ENCODE results near the gene ALDH2.
A peak's percentile ranks its signal among the peaks of the same experiment; 100 is the strongest.

The ALDH2 gene

DNA sequence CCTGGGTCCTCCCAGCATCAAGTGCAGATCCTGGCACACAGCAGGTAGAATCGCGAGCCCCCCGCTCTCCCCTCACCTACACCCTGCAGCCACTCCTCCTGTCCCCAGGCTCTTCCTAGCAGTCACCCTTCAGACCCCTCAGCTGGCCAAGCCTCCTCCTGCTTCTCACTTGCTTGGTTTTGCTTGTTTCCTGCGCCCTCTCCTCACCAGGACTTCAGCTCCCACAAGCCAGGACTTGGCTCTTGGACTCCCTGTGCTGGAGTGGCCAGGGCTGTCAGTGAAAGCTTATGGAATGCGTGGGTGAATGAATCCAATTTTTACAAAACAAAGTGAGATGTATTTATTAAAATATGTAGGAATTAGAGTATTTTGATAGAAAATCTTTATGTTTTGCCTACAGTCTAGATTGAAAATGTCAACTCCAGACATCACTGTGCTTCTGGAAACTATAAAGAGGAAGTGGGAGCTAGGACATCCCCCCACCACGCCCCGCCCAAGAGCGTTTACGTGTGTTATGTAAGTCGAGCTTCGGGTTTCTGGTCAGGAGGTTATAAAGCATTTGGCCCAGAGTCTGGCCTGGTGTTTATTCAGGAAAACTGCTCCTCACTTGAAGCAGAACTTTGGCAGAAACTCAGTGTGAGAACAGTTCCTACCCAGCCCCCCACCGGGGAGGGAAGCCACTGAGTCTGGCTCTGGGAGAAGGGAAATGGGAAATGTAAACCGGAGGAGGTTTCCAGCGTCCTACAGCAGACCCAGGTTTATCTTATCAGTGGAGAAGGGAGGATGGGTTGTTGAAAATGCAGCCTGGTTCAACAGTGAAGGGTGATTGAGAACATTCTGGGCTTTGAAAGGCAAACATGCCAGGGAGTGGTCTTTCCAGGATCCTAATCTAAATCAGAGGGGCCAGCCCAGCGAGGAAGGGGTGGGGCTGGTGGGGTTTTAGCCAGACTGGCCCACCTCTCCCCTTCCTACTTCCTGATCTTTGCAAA, 8.8 kb downstream of the ALDH2 start:
- Histone ChIP-seq H3K4me3 (ENCODE audit: low read length) (no peak overlapping the region), H3K4me1 (ENCODE audit: insufficient read depth, low read length) (peaks cover 14% of the 10 kb centered on the region; the same call in 1 of the 2 replicates), H3K9me3 (ENCODE audit: insufficient read depth, low read depth, low read length) (no peaks in the 10 kb centered on the region), H3K9ac (ENCODE audit: low read depth, low read length) (no peak overlapping the region), H3K36me3 (ENCODE audit: insufficient read depth, low read length) (no peaks in the 10 kb centered on the region), H3K27ac (ENCODE audit: low read depth, low read length) (peak overlapping the region; percentile 28; the same call in 1 of the 2 replicates), H3K27me3 (ENCODE audit: insufficient read depth, low read length) (no peaks in the 10 kb centered on the region)
- 92% methylated on average over 14 of the region's 15 CpGs for WGBS

DNA sequence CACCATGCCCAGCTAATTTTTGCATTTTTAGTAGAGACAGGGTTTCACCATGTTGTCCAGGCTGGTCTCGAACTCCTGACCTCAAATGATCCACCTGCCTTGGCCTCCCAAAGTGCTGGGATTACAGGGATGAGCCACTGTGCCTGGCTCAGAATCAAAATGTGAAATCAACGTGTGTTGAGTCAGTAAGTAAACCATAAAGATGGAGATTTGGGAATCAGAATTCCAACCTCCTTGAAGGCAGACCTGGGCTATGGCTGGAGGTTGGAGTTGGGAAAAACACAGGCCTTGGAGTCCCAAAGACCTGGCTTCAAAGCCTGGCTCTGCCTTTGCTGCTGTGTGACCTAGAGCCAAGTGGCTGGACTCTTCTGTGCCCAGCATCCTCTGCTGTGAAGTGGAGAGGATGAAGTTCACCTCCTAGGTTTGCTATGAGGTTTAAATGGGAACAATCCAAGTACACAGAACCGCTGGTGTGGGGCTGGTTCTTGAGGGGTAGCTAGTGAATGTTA, 10.2 kb downstream of the ALDH2 start:
- Histone ChIP-seq H3K36me3 (ENCODE audit: insufficient read depth, low read length) (0 out of 2 replicates have a peak, but pooled peaks cover 6% of the 10 kb centered on the region), H3K4me3 (ENCODE audit: low read length) (no peak overlapping the region), H3K27ac (ENCODE audit: low read depth, low read length) (no peak overlapping the region), H3K9ac (ENCODE audit: low read depth, low read length) (no peak overlapping the region), H3K4me1 (ENCODE audit: insufficient read depth, low read length) (peaks cover 14% of the 10 kb centered on the region; the same call in 1 of the 2 replicates), H3K9me3 (ENCODE audit: insufficient read depth, low read depth, low read length) (no peaks in the 10 kb centered on the region), H3K27me3 (ENCODE audit: insufficient read depth, low read length) (no peaks in the 10 kb centered on the region)
- 94% methylated on average over 3 of the region's 3 CpGs for WGBS

DNA sequence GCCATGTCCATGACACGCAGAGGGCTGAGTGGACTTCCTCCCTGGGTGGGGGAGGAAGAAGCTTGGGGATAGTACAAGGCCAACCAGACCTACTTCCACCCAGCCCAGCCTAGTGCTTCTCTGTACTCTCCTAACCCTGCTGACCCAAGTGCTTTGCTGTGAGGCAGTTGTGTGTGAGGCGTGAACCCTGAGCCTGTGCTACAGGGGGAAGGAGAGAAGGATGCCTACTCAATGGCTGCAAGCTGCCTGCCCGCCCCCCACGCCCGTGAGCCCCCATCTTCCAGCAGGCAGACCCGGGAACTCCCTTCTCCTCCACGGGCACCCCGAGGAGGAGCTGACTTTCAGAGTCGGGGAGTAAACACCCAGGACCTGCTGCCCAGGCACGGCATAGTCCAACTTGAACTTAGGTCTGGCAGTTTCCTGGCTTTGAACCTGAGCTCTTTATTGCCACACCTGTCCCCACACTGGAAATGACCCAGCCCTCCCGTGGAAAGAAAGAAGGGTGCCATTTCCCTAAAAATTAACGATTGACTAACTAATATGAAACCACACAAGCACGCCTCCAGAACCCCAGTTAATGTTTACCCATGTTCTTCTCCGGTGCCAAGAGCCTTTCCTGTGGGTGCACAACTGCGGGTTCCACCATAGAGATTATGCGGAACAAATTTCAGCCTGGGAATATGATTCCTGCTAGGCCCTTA, 10.8 kb downstream of the ALDH2 start:
- peaks cover 14% of the 10 kb centered on the region; the same call in 1 of the 2 replicates for H3K4me1 ChIP-seq (ENCODE audit: insufficient read depth, low read length)
- no peak overlapping the region for H3K27ac ChIP-seq (ENCODE audit: low read depth, low read length)
- H3K9ac ChIP-seq (ENCODE audit: low read depth, low read length) = no peak overlapping the region
- no peaks in the 10 kb centered on the region for H3K27me3 ChIP-seq (ENCODE audit: insufficient read depth, low read length)
- WGBS = 95% methylated on average over 16 of the region's 16 CpGs
- H3K9me3 ChIP-seq (ENCODE audit: insufficient read depth, low read depth, low read length) = no peaks in the 10 kb centered on the region
- H3K4me3 ChIP-seq (ENCODE audit: low read length) = no peak overlapping the region
- H3K36me3 ChIP-seq (ENCODE audit: insufficient read depth, low read length) = 0 out of 2 replicates have a peak, but pooled peaks cover 6% of the 10 kb centered on the region

DNA sequence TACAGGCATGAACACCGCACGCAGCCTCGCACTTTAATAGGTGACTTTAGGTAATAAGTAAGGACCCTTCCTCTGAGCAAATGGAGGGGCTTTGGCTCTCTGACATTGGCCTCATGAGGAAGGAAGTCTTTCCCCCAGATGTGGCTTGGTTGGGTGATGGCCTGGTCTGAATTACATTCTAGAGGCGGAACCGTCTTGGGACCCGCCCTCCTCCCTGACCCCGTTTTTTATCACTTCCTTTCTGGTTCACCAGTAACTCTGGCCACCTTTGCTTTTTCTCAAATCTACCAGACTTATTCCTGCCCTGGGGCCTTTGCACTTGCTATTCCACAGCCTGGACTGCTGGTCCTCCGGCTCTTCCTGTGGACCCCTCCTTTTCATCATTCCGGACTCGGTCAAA, 13.4 kb downstream of the ALDH2 start:
- WGBS = 94% methylated on average over 10 of the region's 10 CpGs
- no peak overlapping the region for H3K27ac ChIP-seq (ENCODE audit: low read depth, low read length)
- H3K36me3 ChIP-seq (ENCODE audit: insufficient read depth, low read length) = peaks cover 25% of the 10 kb centered on the region; the same call in 1 of the 2 replicates
- peaks cover 7% of the 10 kb centered on the region; the same call in 1 of the 2 replicates for H3K4me1 ChIP-seq (ENCODE audit: insufficient read depth, low read length)
- H3K9me3 ChIP-seq (ENCODE audit: insufficient read depth, low read depth, low read length) = no peaks in the 10 kb centered on the region
- no peak overlapping the region for H3K4me3 ChIP-seq (ENCODE audit: low read length)
- H3K27me3 ChIP-seq (ENCODE audit: insufficient read depth, low read length) = no peaks in the 10 kb centered on the region
- no peak overlapping the region for H3K9ac ChIP-seq (ENCODE audit: low read depth, low read length)

DNA sequence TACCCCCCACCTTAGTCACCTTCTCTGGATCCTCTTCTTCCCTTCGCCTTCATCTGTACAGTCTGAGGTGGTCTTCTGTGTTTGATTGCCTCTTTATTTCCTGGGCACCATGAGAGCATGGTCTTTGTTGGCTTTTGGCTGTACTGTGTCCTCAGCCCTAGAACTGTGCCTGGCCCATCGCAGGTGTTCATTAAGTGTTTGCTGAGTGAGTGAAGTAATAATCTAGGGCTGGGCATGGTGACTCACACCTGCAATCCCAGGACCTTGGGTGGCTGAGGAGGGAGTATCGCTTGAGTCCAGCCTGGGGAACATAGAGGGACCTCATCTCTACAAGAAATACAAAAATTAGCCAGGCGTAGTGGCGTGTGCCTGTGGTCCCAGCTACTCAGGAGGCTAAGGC, 13.9 kb downstream of the ALDH2 start:
- peaks cover 30% of the 10 kb centered on the region for H3K36me3 ChIP-seq (ENCODE audit: insufficient read depth, low read length)
- no peak overlapping the region for H3K27ac ChIP-seq (ENCODE audit: low read depth, low read length)
- 95% methylated on average over 5 of the region's 5 CpGs for WGBS
- no peak overlapping the region for H3K9ac ChIP-seq (ENCODE audit: low read depth, low read length)
- no peak overlapping the region for H3K4me3 ChIP-seq (ENCODE audit: low read length)
- H3K9me3 ChIP-seq (ENCODE audit: insufficient read depth, low read depth, low read length) = no peaks in the 10 kb centered on the region
- 0 out of 2 replicates have a peak, but pooled peaks cover 2% of the 10 kb centered on the region for H3K4me1 ChIP-seq (ENCODE audit: insufficient read depth, low read length)
- H3K27me3 ChIP-seq (ENCODE audit: insufficient read depth, low read length) = no peaks in the 10 kb centered on the region

DNA sequence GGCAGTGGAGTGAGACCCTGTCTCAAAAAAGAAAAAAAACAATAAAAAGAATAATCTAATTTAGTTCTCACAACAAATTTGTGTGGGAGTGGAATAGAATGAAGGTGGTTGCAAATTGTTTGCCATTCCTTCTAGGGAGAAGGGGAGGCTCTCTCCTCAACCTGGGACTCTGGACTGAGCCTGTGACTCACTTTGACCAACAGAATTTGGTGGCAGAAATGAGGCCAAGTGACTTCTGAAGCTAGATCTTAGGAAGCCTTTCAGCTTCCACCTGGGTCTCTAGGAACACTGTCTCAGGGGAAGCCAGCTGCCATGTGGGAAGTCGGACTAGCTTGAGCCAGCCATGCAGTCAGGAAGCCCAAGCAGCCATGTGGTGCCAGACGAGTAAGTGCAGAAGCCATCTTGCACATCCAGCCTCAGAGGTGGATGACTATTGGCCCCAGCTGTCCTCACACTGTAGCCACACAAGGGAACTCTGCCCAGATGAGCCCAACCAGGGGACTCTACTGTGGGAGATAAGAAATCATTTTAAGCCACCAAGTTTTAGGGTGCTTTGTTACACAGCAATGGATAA, 14.4 kb downstream of the ALDH2 start:
- WGBS = 89% methylated on average over 2 of the region's 2 CpGs

DNA sequence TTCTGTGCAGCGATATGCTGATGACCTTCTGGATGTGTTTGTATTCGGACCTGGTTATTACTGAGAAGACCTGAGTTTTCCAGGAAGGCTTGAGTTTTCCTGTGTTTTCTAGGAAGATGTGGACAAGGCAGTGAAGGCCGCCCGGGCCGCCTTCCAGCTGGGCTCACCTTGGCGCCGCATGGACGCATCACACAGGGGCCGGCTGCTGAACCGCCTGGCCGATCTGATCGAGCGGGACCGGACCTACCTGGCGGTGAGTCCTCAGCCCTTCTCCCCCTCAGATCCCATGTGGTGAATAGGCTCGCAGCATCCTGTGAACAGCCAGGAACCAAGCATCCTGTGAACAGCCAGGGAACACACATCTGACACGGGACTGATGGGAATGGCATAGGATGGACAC, 16.3 kb downstream of the ALDH2 start:
- no peaks in the 10 kb centered on the region for H3K27me3 ChIP-seq (ENCODE audit: insufficient read depth, low read length)
- no peak overlapping the region for H3K4me3 ChIP-seq (ENCODE audit: low read length)
- H3K27ac ChIP-seq (ENCODE audit: low read depth, low read length) = no peak overlapping the region
- H3K36me3 ChIP-seq (ENCODE audit: insufficient read depth, low read length) = peaks cover 38% of the 10 kb centered on the region
- H3K9ac ChIP-seq (ENCODE audit: low read depth, low read length) = no peak overlapping the region
- H3K9me3 ChIP-seq (ENCODE audit: insufficient read depth, low read depth, low read length) = no peaks in the 10 kb centered on the region
- 97% methylated on average over 17 of the region's 17 CpGs for WGBS
- no peaks in the 10 kb centered on the region for H3K4me1 ChIP-seq (ENCODE audit: insufficient read depth, low read length)

More for the DNA sequence above, 14.4 kb downstream of the ALDH2 start:
- H3K27ac ChIP-seq (ENCODE audit: low read depth, low read length) = no peak overlapping the region
- no peaks in the 10 kb centered on the region for H3K4me1 ChIP-seq (ENCODE audit: insufficient read depth, low read length)
- no peaks in the 10 kb centered on the region for H3K27me3 ChIP-seq (ENCODE audit: insufficient read depth, low read length)
- H3K9ac ChIP-seq (ENCODE audit: low read depth, low read length) = no peak overlapping the region
- peaks cover 33% of the 10 kb centered on the region for H3K36me3 ChIP-seq (ENCODE audit: insufficient read depth, low read length)
- no peaks in the 10 kb centered on the region for H3K9me3 ChIP-seq (ENCODE audit: insufficient read depth, low read depth, low read length)
- H3K4me3 ChIP-seq (ENCODE audit: low read length) = no peak overlapping the region

DNA sequence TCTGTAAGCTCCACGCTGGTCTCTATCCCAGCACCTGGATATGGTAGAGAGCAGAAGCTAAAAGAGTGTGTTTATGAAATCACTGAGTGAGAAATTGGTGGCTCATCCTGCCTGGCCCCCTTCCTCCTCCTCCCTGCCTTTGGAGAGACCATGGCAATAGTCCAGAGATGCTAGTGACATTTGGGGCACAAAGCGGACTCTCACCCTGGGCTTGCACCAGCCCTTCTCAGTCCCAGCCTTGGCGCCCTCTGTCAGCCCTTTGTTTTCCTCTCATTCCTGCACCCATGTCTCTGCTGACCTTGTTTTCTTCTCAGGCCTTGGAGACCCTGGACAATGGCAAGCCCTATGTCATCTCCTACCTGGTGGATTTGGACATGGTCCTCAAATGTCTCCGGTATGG, 18.2 kb downstream of the ALDH2 start:
- no peak overlapping the region for H3K27ac ChIP-seq (ENCODE audit: low read depth, low read length)
- no peaks in the 10 kb centered on the region for H3K4me1 ChIP-seq (ENCODE audit: insufficient read depth, low read length)
- H3K36me3 ChIP-seq (ENCODE audit: insufficient read depth, low read length) = peaks cover 43% of the 10 kb centered on the region
- 93% methylated on average over 4 of the region's 4 CpGs for WGBS
- no peaks in the 10 kb centered on the region for H3K27me3 ChIP-seq (ENCODE audit: insufficient read depth, low read length)
- no peak overlapping the region for H3K4me3 ChIP-seq (ENCODE audit: low read length)
- no peak overlapping the region for H3K9ac ChIP-seq (ENCODE audit: low read depth, low read length)
- H3K9me3 ChIP-seq (ENCODE audit: insufficient read depth, low read depth, low read length) = no peaks in the 10 kb centered on the region

DNA sequence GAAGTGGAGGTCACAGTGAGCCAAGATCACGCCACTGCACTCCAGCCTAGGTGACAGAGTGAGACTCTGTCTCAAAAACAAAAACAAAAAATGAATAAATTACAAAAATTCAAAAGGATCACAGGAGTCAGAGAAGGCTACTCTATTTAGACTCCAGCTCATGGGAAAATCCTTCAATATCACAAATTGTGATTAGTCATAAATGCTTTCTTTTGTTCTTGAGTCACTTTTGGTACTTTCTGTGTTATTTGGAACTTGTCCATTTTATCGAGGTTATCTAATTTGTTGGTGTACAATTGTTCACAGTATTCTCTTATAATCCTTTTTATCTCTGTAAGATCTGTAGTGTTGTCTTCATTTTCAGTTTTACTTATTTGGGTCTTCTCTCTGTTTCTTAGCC, 18.9 kb downstream of the ALDH2 start:
- Histone ChIP-seq H3K4me3 (ENCODE audit: low read length) (no peak overlapping the region), H3K9ac (ENCODE audit: low read depth, low read length) (no peak overlapping the region), H3K36me3 (ENCODE audit: insufficient read depth, low read length) (peaks cover 50% of the 10 kb centered on the region), H3K27me3 (ENCODE audit: insufficient read depth, low read length) (no peaks in the 10 kb centered on the region), H3K27ac (ENCODE audit: low read depth, low read length) (no peak overlapping the region), H3K4me1 (ENCODE audit: insufficient read depth, low read length) (no peaks in the 10 kb centered on the region), H3K9me3 (ENCODE audit: insufficient read depth, low read depth, low read length) (no peaks in the 10 kb centered on the region)
- WGBS = 89% methylated on average over 2 of the region's 2 CpGs

DNA sequence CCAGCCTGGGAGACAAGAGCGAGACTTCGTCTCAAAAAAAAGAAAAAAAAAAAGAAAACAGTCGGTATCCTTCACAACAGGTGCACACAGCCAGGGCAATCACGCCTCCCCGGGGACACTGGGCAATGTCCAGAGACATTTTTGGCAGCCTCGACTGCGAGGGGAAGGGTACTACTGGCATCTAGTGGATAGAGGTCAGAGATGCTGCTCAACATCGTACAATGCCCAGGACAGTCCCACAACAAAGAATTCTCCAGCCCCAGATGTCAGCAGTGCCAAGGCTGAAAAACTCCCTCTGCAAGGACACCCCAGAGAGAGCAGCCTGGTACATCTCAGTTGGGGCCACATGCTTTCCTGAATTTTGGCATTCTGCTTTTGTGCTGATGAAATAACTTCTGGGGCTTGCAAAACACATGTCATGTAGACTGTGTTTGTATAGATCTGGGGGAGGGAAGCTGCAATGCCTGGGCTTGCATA, 21.5 kb downstream of the ALDH2 start:
- 93% methylated on average over 8 of the region's 8 CpGs for WGBS
- Histone ChIP-seq H3K36me3 (ENCODE audit: insufficient read depth, low read length) (peaks cover 62% of the 10 kb centered on the region), H3K9ac (ENCODE audit: low read depth, low read length) (no peak overlapping the region)

More for the DNA sequence above, 21.5 kb downstream of the ALDH2 start:
- Histone ChIP-seq H3K4me3 (ENCODE audit: low read length) (no peak overlapping the region), H3K9me3 (ENCODE audit: insufficient read depth, low read depth, low read length) (no peaks in the 10 kb centered on the region), H3K27ac (ENCODE audit: low read depth, low read length) (no peak overlapping the region), H3K27me3 (ENCODE audit: insufficient read depth, low read length) (no peaks in the 10 kb centered on the region), H3K4me1 (ENCODE audit: insufficient read depth, low read length) (no peaks in the 10 kb centered on the region)
